GM19099 (cell line): ENCODE results near the gene SUPT20HL1.

Experiments used
- POLR2A ChIP-seq: IDR thresholded peaks from 3 replicates; pipeline ENCODE4 v1.6.1; 2011; ENCODE audit warnings: low read depth; ENCODE audit not compliant: insufficient read length; ENCODE audit errors: extremely low read depth

The SUPT20HL1 gene

DNA sequence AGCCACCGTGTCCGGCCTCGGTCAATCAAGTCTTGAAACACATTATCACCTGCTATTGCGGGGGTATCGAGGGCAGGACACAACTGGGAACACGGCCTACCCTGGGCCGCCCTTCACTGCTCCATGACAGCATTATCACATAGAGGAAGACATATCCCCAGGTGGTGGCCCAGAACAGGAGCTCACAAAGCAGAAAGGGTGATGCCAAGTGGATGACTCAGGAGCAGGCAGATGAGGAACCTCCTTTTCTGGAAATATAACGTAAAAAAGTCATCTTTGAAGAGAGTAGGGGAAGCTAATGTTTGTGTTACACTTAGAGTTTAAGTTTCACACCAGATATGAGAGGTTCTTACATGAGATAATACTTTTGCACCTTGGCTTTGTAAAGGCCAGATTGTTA lies 5.3 kb upstream of the SUPT20HL1 start:
- no peak for TF ChIP-seq POLR2A

DNA sequence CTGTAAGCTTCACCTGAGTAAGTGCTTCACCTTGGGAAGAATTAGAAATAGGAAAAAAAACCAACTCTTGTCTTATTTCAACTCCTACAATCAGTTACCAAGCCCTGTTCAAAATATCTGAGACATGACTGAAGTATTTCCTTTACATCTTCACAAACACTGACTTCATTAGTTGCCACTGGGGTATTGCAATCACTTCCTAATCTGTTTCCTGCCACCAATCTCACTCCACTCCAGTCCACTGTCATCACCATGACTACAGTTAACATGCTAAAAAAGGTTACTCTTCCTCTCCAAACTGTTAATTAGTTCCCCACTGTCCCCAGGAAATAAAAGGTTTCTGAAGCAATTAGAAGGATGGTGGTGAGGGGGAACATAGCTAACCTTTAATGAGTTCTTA lies 3.3 kb upstream of the SUPT20HL1 start:
- TF ChIP-seq POLR2A = no peak

DNA sequence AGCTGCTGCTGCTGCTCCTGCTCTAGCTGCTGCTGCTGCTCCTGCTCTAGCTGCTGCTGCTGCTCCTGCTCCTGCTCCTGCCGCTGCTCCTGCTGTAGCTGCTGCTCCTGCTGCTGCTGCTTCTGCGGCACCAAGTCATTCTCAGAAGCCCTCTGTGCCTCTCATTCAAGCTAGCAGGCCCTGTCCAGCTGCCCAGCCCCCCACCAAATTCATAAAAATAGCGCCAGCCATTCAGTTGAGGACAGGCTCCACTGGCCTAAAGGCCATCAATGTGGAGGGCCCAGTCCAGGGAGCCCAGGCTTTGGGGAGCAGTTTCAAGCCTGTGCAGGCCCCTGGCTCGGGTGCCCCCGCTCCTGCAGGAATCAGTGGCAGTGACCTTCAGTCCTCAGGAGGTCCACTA lies 3.9 kb downstream of the SUPT20HL1 start:
- TF ChIP-seq POLR2A = no peak

DNA sequence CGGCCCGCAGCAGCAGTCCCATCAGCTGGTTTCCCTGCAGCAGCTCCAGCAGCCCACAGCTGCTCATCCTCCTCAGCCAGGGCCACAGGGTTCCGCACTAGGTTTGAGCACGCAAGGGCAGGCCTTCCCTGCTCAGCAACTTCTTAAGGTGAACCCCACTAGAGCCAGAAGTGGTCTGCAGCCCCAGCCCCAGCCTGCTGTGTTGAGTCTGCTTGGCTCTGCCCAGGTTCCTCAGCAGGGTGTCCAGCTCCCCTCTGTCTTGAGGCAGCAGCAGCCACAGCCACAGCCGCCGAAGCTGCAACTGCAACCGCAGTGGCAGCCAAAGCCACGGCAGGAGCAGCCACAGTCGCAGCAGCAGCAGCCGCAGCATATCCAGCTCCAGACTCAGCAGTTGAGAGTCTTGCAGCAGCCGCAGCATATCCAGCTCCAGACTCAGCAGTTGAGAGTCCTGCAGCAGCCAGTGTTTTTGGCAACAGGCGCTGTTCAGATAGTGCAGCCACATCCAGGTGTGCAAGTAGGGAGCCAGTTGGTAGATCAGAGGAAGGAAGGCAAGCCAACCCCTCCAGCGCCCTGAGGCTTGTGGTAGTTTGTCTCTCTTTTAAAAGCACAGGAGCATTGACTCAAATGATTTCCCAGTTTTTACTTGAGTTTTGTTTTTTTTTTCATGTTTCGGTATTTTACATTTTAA lies 4.6 kb downstream of the SUPT20HL1 start:
- TF ChIP-seq POLR2A = no peak

DNA sequence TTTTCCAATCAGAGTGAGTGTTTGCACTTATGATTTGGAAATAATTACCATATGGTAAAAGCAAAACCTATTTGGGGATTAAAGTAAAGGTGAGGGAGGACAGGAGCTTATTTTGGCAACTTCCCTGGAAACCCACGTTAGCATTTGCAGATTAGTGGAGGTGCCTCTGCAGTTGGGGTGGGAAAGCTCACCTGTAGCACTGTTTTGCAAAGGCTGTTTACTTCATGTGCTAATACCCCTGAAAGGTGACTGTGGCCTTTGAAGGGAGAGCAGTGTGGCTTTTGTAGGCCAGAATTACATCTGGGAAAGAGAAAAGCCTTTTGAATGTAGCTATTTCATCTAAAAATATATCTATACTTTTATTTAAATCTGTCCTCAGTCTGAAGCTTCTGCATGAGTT lies 9.4 kb downstream of the SUPT20HL1 start:
- no peak for TF ChIP-seq POLR2A

DNA sequence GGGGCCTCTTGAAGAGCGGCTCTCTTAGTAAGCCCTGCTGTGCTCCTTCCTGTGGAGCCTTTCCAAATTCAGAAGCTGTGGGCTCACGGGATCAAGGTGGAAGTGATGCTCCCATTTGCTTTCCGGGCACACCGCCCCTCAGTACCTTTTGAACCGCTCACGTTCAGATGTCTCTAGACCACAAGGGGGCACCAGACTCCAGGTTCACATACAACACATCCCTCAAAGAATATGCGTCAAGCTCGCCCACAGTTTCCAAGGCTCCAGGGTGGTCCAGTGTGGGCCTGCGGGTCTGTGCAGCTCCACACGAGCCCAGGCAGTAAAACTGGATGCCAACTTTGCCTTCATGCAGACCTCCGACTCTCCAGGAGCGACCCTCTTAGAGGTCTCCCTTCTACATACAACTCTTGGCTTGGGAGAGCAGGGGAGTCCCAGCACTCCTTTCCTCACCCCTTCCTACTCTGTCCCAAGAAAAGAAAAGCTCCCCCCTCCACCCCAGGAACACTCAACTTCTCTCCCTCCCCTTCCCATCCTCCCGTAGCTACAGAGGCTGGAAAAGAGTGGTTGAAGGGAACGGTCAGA lies 11.0 kb downstream of the SUPT20HL1 start:
- TF ChIP-seq POLR2A = no peak

DNA sequence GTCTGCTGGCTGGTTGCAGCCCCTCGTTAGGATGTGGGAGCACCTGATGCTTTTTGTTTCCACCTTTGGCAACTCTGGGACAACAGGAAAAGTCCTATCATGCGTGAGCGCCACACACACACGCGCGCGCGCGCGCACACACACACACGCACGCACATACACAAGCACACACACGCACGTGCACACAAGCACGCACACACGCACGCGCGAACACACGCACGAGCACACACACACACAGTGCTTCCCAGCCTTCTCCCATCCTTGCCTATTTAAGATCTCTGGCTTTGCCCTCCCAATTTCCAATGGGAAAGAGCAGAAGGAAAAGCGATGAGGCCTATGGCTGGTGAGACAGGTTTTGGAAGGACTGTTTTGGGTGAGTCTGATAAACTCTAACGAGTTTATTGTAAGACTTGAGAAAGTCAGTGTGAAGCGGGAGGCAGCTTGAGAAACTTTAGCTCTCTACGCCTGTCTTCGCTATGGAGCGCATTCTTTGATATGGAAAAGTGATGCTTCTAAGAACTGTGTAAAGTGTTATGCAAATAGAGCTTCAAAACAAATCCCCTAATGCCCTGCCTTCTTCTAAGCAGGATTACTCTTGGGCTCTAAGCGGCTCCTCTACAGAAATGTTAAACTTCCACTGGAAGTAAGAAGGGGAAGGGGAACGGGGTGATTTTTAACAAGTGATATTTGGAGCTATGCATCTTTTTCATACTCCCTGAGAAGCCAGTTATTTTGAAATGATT lies 11.8 kb downstream of the SUPT20HL1 start:
- no peak for TF ChIP-seq POLR2A

DNA sequence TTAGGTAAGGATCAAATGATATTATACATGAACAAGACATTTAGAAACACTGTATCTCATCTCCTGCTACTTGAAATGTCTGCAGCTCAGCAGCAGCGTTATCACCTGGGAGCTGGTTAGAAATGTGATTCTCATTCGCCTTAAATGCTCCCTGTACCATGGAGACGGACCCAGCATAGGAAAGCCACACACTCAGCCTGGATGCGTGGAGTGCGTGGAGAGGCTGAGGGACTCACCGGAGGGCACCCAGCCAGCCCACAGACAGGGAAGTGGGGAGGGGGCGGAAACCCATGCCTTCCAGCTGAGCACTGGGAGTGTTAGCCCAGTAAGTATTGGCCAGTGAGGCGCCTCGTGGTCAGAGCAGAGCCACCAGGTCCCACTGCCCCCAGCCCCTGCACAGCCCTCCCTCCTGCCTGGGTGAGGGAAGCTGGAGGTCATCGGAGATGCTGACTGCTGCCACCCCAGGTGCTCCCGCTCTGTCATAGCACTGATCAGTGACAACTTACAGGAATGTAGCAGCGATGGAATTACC lies 15.2 kb downstream of the SUPT20HL1 start:
- no peak for TF ChIP-seq POLR2A

DNA sequence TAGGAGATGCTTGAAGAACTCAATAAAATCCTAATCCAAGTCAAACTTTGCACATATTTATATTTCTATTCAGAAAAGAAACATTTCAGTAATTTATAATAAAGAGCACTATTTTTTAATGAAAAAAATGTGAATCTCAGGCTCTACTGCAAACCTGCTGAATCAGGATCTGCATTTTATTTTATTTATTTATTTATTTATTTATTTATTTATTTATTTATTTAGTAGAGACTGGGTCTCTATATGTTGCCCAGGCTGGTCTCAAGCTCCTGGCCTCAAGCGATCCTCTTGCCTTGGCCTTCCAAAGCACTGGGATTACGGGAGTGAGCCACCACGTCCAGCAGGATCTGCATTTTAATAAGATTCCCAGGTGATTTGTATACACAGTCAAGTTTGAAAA lies 16.0 kb downstream of the SUPT20HL1 start:
- TF ChIP-seq POLR2A = no peak

DNA sequence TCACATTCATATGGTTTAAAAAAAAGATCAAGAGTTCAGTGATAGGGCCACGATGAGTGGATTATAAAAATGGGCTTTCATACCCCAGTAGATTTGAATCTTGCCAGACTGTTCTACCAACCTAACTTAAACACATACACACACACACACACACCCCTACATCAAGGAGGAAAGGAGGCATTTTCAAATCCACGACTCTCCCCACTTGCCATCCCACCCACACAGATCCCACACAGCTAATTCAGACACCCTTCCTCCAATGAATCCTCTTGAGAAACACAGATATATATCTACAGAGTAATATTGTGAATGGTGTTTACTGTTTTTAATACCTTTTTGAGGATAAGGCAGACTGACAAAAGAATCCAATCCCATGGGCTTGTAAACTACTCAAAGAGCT lies 16.8 kb downstream of the SUPT20HL1 start:
- TF ChIP-seq POLR2A = no peak

DNA sequence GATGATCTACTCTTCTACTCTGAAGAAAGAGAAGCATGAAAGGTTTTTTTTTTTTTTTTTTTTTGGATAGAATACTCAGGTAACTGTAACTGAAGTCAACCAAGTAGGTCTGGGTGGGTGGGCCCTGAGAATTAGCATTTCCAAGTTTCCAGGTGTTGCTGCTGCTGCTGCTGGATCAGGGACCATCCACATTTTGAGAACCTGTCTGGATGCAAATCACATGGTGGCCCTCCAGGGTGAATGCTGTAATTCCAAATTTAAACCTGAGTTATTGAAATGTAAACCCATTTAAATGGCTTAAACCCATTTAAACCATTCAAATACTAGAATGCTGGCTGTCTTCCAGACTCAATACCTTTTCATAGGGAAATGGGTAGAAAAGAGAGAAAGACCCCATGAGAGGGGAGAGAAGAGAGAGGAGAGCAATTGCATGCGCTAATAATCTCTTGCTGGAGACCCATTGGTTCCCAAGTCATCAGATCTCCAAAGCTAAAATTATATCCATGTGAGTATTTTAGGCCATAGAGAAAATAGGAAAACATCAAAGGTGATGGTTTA lies 17.6 kb downstream of the SUPT20HL1 start:
- TF ChIP-seq POLR2A = no peak

DNA sequence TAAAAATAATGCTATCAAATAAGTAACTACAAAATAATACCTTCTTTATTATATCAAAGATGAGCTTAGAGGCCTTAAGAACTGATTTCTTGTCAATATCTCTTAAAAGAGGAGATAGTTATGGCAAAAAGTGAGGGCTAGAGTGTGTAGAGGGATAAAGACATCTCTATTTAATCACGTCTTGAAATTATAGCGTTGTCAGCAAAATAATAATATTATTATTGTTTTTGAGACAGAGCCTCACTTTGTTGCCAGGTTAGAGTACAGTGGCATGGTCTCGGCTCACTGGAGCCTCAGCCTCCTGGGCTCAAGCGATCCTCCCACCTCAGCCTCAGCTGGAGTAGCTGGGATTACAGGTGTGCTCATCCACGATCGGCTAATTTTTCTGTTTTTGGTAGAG lies 18.3 kb downstream of the SUPT20HL1 start:
- no peak for TF ChIP-seq POLR2A

DNA sequence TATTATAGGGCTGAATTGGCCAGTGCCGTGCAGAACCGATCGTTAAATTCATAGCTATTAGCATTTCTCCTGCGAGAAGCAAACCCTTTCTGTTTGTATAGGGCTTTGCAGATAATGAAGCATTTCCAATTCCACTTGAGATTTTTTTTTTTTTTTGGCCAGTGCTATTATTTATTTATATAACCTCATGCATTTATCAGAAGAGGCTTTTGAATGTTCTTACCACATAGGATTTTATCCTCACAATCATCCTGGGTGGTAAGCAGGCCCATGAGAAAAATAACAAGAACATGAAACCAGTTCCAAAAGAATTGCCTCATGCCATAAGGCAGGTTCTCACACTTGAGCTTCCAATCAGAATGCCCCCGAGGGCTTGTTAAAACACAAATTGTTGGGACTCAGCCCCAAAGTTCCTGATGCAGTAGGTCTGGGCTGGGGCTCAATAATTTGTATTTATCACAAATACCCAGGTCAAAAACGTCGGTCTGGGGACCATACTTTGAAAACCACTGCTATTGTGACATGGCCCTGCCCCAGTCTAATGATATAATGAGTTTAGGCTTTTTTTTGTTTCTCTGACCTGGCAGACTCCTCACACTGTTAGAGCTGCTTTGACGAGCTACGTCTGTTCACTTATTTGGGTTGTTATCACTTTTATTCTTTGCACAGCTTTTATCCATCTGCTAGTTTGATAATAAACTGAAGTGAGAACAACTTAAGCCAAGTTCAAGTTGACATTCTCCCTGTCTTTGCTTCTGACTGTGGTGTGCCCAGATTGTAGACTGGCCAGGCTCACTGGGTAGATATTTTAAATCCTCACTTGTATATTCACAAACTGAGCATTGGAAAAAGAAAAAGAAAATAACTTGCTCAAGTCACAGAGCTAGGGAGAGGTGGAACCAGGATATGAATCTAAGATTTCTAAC lies 20.1 kb downstream of the SUPT20HL1 start:
- no peak for TF ChIP-seq POLR2A

DNA sequence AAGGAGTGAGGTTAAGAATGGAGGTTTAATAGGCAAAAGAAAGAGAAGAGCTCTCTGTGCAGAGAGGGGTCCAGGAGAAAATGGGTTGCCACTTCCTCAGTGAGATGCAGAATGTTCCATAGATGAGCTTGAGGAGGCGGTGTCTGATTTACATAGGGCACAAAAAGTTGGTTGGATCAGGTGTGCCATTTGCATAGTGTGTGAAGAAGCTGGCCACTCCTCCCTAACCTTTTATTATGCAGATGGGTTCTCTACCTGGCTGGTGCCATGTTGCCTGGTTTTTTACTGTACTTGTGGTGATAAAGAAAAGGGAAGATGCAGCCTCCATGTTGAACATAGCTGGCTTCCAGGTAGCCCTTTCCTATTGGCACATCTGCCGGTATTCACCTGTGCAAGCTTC lies 27.3 kb downstream of the SUPT20HL1 start:
- no peak for TF ChIP-seq POLR2A

DNA sequence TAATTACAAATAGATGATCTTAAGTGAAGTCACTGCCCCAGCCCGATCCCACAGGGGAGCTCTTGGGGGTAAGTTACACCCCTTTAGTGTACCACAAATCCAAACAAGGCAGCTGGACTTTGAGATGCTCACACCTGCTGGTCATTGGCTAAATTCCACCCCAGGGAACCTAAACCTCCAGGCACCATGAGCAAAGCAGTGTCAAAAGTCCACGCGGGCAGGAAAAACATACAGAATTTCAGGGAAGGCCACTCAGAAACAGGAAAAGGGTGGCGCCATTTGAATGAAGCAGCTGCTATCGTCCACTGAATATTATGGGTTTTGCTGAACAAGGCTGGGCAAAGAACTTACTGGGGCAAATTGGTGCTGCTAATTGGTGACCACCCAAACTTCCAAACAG lies 30.9 kb downstream of the SUPT20HL1 start:
- TF ChIP-seq POLR2A = no peak

DNA sequence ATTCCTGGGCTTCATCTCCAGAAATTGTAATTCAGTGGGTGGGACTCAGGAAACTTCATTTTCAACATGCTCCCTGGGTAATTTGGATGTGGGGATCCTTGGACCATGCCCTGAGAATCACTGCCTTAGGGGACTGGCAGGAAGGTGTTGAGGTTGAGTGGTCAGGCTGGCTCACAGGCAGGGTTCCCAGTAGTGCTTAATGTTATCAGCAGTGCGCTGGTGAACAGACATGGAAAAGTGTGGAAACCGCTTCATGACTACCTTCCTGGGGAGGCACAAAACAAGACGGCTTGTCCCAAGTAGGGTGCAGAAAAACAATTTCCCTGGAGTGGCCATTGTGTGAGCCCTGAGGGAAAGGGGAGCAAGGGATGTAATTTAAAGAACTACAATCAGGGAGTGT lies 31.4 kb downstream of the SUPT20HL1 start:
- TF ChIP-seq POLR2A = no peak
